Spleen (tissue), 7 donors: ENCODE measurements around the gene BZW2.

Experiments used
- POLR2A ChIP-seq, 3 donors: fragments of 450-650 bp; IDR thresholded peaks; one replicate each; pipeline ENCODE4 v1.5.1; 2017; ENCODE audit warnings: antibody characterized with exemption in 3 of 3, mild to moderate bottlenecking in 1 of 3
- POLR2AphosphoS5 ChIP-seq, 3 donors: sonication (generic); formaldehyde crosslinking; IDR thresholded peaks; one replicate each; pipeline ENCODE4 v1.5.1; 2017; ENCODE audit warnings: antibody characterized with exemption in 3 of 3
- TF ChIP-seq, protein P1 (sequence below), 11 experiments: fragments of 200-600 bp in 7 of 11; fragments of 450-650 bp in 4 of 11; sonication (generic) in 4 of 11; IDR thresholded peaks in 8 of 11; conservative IDR thresholded peaks in 3 of 11; 1 replicate in 7 of 11; 2 replicates in 4 of 11; pipeline versions ENCODE4 v1.4.0 to v1.8.0; 2016 to 2021; ENCODE audit warnings: antibody characterized with exemption in 11 of 11, inconsistent platforms in 4 of 11, mild to moderate bottlenecking in 1 of 11
- donor health status: DM: no; HTN: no; CAD: no; lungs with moderate emphysema.
- donor health status: DM: no; HTN: no; CAD: no.
- donor health status: DM: no; HTN: no; CAD: no.

GRCh38 chr7:16734148-16734726, 88.3 kb downstream of the BZW2 start:
- TF ChIP-seq, protein P1, sequence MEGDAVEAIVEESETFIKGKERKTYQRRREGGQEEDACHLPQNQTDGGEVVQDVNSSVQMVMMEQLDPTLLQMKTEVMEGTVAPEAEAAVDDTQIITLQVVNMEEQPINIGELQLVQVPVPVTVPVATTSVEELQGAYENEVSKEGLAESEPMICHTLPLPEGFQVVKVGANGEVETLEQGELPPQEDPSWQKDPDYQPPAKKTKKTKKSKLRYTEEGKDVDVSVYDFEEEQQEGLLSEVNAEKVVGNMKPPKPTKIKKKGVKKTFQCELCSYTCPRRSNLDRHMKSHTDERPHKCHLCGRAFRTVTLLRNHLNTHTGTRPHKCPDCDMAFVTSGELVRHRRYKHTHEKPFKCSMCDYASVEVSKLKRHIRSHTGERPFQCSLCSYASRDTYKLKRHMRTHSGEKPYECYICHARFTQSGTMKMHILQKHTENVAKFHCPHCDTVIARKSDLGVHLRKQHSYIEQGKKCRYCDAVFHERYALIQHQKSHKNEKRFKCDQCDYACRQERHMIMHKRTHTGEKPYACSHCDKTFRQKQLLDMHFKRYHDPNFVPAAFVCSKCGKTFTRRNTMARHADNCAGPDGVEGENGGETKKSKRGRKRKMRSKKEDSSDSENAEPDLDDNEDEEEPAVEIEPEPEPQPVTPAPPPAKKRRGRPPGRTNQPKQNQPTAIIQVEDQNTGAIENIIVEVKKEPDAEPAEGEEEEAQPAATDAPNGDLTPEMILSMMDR (IDR thresholded peaks at IDR 0.05 in 8 of 11, conservative IDR thresholded peaks at IDR 0.05 in 3 of 11) = no peak
- no peak for TF ChIP-seq POLR2AphosphoS5 (IDR thresholded peaks at IDR 0.05)
- no peak for TF ChIP-seq POLR2A (IDR thresholded peaks at IDR 0.05)
